HCT116 (cell line): Measurements from ENCODE around the gene CEP120. TPM values are rescaled to one million over a fixed set of nuclear protein-coding genes. Genes with fewer than 3 reads are reported as not detected.
A peak's percentile ranks its signal among the peaks of the same experiment; 100 is the strongest.
"Not testable (repeated sequence)": the region's sequence is repeated elsewhere in the genome, so short reads cannot be mapped to it uniquely, and the experiment has no call there.

Source experiments
- ATAC-seq: fragments of 200-7000 bp; cut with Tn5 transposase; 2 replicates; pipeline ENCODE4 v1.9.1; 2020; ENCODE audit warnings: mild to moderate bottlenecking, moderate library complexity
- BruUV-seq: library from RNA; stranded (reverse); fragments of 400-500 nt; replicated peaks from 2 replicates; lab custom pipeline; 2021; lab: Mats Ljungman, UMichigan
- CTCF ChIA-PET: fragments of 300-600 bp; sonication (Branson Sonifier 250); formaldehyde crosslinking; loops from one replicate; lab custom pipeline; 2021; ENCODE audit warnings: antibody characterized with exemption; lab: Charles Lee
- POLR2A ChIA-PET: fragments of 300-600, 350-600 bp; sonication (Branson Sonifier 250); formaldehyde crosslinking; loops from one replicate; lab custom pipeline; 2021; ENCODE audit warnings: antibody characterized with exemption; lab: Charles Lee
- RAD21 ChIA-PET, 2 experiments: fragments of 300-600 bp; sonication (Branson Sonifier 250); formaldehyde crosslinking; loops; one replicate each; lab custom pipeline; 2023; ENCODE audit warnings: low total read pairs in 2 of 2; ENCODE audit not compliant: uncharacterized antibody in 2 of 2, unreplicated experiment in 2 of 2, low non-redundant PET in 1 of 2; lab: Charles Lee
- DNase-seq: peaks from one replicate; pipeline ENCODE4 v3.0.0-alpha.2; 2010; ENCODE audit warnings: low read depth, low spot score
- H2AFZ ChIP-seq: fragments of 200-600 bp; shearing (Covaris generic), sonication (generic); 2 replicates; pipeline ENCODE4 v1.6.1; 2017; ENCODE audit warnings: low read depth, mixed run types, mixed read lengths, antibody characterized with exemption, low read length; ENCODE audit not compliant: poor library complexity, severe bottlenecking
- H3K27ac ChIP-seq: 2 replicates; pipeline ENCODE4 v1.5.1; 2012; ENCODE audit warnings: low read depth, low read length
- H3K27me3 ChIP-seq: fragments of 200-600 bp; sonication (generic); 2 replicates; pipeline ENCODE4 v1.6.1; 2016; ENCODE audit warnings: mixed run types, low read length, mixed read lengths; ENCODE audit not compliant: insufficient read depth
- H3K36me3 ChIP-seq, 2 experiments: fragments of 200-500 bp in 1 of 2; fragments of 200-600 bp in 1 of 2; sonication (Bioruptor generic) in 1 of 2; sonication (generic) in 1 of 2; 2 replicates each; pipeline versions ENCODE4 v1.5.1 to v1.6.1; 2014 to 2016; ENCODE audit warnings: low read length in 2 of 2, inconsistent platforms in 1 of 2, mixed read lengths in 1 of 2, mixed run types in 1 of 2; ENCODE audit not compliant: insufficient read depth in 2 of 2, control insufficient read depth in 1 of 2
- H3K4me1 ChIP-seq, 2 experiments: fragments of 200-600 bp in 1 of 2; sonication (generic) in 1 of 2; 2 replicates each; pipeline versions ENCODE4 v1.5.1 to v1.6.1; 2012 to 2017; ENCODE audit warnings: low read length in 2 of 2, inconsistent platforms in 1 of 2, mild to moderate bottlenecking in 1 of 2, mixed read lengths in 1 of 2, mixed run types in 1 of 2, moderate library complexity in 1 of 2; ENCODE audit not compliant: insufficient read depth in 2 of 2, control insufficient read depth in 1 of 2
- H3K4me2 ChIP-seq: fragments of 200-600 bp; sonication (generic); 2 replicates; pipeline ENCODE4 v1.6.1; 2017; ENCODE audit warnings: mixed run types, low read length, mixed read lengths
- H3K4me3 ChIP-seq, 2 experiments: fragments of 200-600 bp in 1 of 2; sonication (generic) in 1 of 2; replicated peaks in 1 of 2; 2 replicates each; pipeline ENCODE4 v1.5.1; 2011 to 2016; ENCODE audit warnings: low read length in 2 of 2, control low read depth in 1 of 2, low read depth in 1 of 2, mild to moderate bottlenecking in 1 of 2, mixed read lengths in 1 of 2, mixed run types in 1 of 2
- H3K79me2 ChIP-seq: fragments of 200-600 bp; sonication (generic); 2 replicates; pipeline ENCODE4 v1.6.1; 2017; ENCODE audit warnings: mild to moderate bottlenecking, mixed run types, low read length, moderate library complexity, mixed read lengths; ENCODE audit not compliant: insufficient read depth
- H3K9ac ChIP-seq: fragments of 200-600 bp; sonication (generic); 2 replicates; pipeline ENCODE4 v1.6.1; 2016; ENCODE audit warnings: low read length, mixed read lengths
- H3K9me2 ChIP-seq: fragments of 200-600 bp; sonication (generic), shearing (Covaris generic); 2 replicates; pipeline ENCODE4 v1.6.1; 2017; ENCODE audit warnings: mixed run types, mild to moderate bottlenecking, moderate library complexity; ENCODE audit not compliant: insufficient read depth
- H3K9me3 ChIP-seq, 2 experiments: fragments of 200-500 bp in 1 of 2; fragments of 200-600 bp in 1 of 2; sonication (Bioruptor generic) in 1 of 2; sonication (generic) in 1 of 2; 2 replicates each; pipeline ENCODE4 v1.6.1; 2014 to 2017; ENCODE audit warnings: low read length in 2 of 2, mixed read lengths in 2 of 2, inconsistent platforms in 1 of 2, low read depth in 1 of 2, mild to moderate bottlenecking in 1 of 2, mixed run types in 1 of 2, moderate library complexity in 1 of 2; ENCODE audit not compliant: control insufficient read depth in 1 of 2, insufficient read depth in 1 of 2
- H4K20me1 ChIP-seq: fragments of 200-600 bp; sonication (generic), shearing (Covaris generic); 2 replicates; pipeline ENCODE4 v1.6.1; 2017; ENCODE audit warnings: mixed run types, mild to moderate bottlenecking, moderate library complexity; ENCODE audit not compliant: insufficient read depth
- ATF3 ChIP-seq: IDR thresholded peaks from 2 replicates; pipeline ENCODE4 v1.6.1; 2012
- EZH2 ChIP-seq: fragments of 200-600 bp; sonication (generic); IDR thresholded peaks from 2 replicates; pipeline ENCODE4 v1.6.1; 2017; ENCODE audit warnings: antibody characterized with exemption, mixed run types
- FOSL1 ChIP-seq: IDR thresholded peaks from 2 replicates; pipeline ENCODE4 v1.6.1; 2012; ENCODE audit warnings: low read depth
- JUND ChIP-seq: IDR thresholded peaks from 2 replicates; pipeline ENCODE4 v1.6.1; 2012
- MAX ChIP-seq: IDR thresholded peaks from 2 replicates; pipeline ENCODE4 v1.6.1; 2012
- POLR2AphosphoS5 ChIP-seq: IDR thresholded peaks from 2 replicates; pipeline ENCODE4 v1.6.1; 2011; ENCODE audit warnings: mild to moderate bottlenecking, low read depth, low read length, moderate library complexity
- REST ChIP-seq: IDR thresholded peaks from 2 replicates; pipeline ENCODE4 v1.6.1; 2012; ENCODE audit warnings: low read depth
- SIN3A ChIP-seq: IDR thresholded peaks from 2 replicates; pipeline ENCODE4 v1.6.1; 2012; ENCODE audit warnings: low read depth
- SRF ChIP-seq: IDR thresholded peaks from 2 replicates; pipeline ENCODE4 v1.6.1; 2012; ENCODE audit warnings: low read depth
- YY1 ChIP-seq: IDR thresholded peaks from 2 replicates; pipeline ENCODE4 v1.6.1; 2011; ENCODE audit warnings: low read length, low read depth, moderate library complexity, mild to moderate bottlenecking; ENCODE audit not compliant: insufficient replicate concordance; ENCODE audit errors: extremely low read depth
- ZFX ChIP-seq: fragments of 450-650 bp; IDR thresholded peaks from 2 replicates; pipeline ENCODE4 v1.6.1; 2017
- intact Hi-C: fragments of 100-400 bp; cut with micrococcal nuclease; formaldehyde crosslinking; loops from 2 replicates; pipeline ENCODE4 v1.10.0; 2022
- total RNA-seq: library from RNA; stranded (reverse); gene quantifications from one replicate; pipeline ENCODE4 v1.2.1, GENCODE V29; 2021; ENCODE audit not compliant: unreplicated experiment

Gene CEP120
- total RNA-seq, 1 experiment from 2014 or later: 30.2 TPM

GRCh38 chr5:123433596-123433995 is 10.4 kb upstream of the CEP120 start:
- H3K27me3 ChIP-seq: no peaks in the 10 kb centered on the region
- H3K79me2 ChIP-seq: no peaks in the 10 kb centered on the region
- ChIA-PET RAD21 (no interaction called here), POLR2A (no interaction called here)
- DNase-seq (no peak), ATAC-seq (no peak)
- H2AFZ ChIP-seq: no peak overlapping the region
- no TSS peak for BruUV-seq
- H3K9ac ChIP-seq: no peak overlapping the region
- intact Hi-C loops: no loop called here
- H3K4me3 ChIP-seq: no peak overlapping the region
- no peak overlapping the region for H3K4me2 ChIP-seq
- H3K36me3 ChIP-seq: no peaks in the 10 kb centered on the region
- H4K20me1 ChIP-seq: no peaks in the 10 kb centered on the region
- no peak overlapping the region for H3K27ac ChIP-seq
- H3K9me3 ChIP-seq: no peaks in the 10 kb centered on the region
- no peak for TF ChIP-seq YY1
- no peak for TF ChIP-seq EZH2
- TF ChIP-seq, all 23 proteins: peak for 0
- Histone ChIP-seq H3K9me2 (no peaks in the 10 kb centered on the region), H3K4me1 (no peaks in the 10 kb centered on the region)
- CTCF ChIA-PET: interaction anchor here (1.0 kb wide), 1 partner anchor 11 kb away, joined by 3 read pairs; the partner anchor contains the start of gene CEP120

- intact Hi-C loops, CTCF ChIA-PET, H3K36me3 ChIP-seq, ATAC-seq, H4K20me1 ChIP-seq, RAD21 ChIA-PET, H3K4me2 ChIP-seq, H3K4me1 ChIP-seq, BruUV-seq, H3K27me3 ChIP-seq, H2AFZ ChIP-seq, H3K9me3 ChIP-seq, H3K4me3 ChIP-seq, H3K27ac ChIP-seq, DNase-seq, H3K9ac ChIP-seq, H3K79me2 ChIP-seq, POLR2A ChIA-PET, H3K9me2 ChIP-seq: not testable (repeated sequence)
Measured at GRCh38 chr5:123430441-123430840, 7.2 kb upstream of the CEP120 start.

- ChIA-PET POLR2A (no interaction called here), RAD21 (no interaction called here), CTCF (no interaction called here)
- Histone ChIP-seq H3K79me2 (no peaks in the 10 kb centered on the region), H3K9ac (no peak overlapping the region), H3K4me3 (no peak overlapping the region), H3K9me2 (no peaks in the 10 kb centered on the region), H3K4me2 (no peak overlapping the region), H3K36me3 (no peaks in the 10 kb centered on the region), H2AFZ (no peak overlapping the region), H3K4me1 (no peaks in the 10 kb centered on the region), H3K27me3 (no peaks in the 10 kb centered on the region), H4K20me1 (no peaks in the 10 kb centered on the region), H3K9me3 (no peaks in the 10 kb centered on the region), H3K27ac (no peak overlapping the region)
- no peak for ATAC-seq
- no TSS peak for BruUV-seq
- intact Hi-C loops: no loop called here
- peak; percentile 23 for DNase-seq
- TF ChIP-seq MAX (no peak), FOSL1 (peak; percentile 51), ATF3 (peak; percentile 64; the same call in 1 of the 2 replicates), SRF (no peak), REST (no peak), JUND (peak; percentile 44; the same call in 1 of the 2 replicates), SIN3A (no peak), ZFX (no peak), POLR2AphosphoS5 (no peak)
Measured at GRCh38 chr5:123429993-123430392, 6.8 kb upstream of the CEP120 start.
